HUES6 (cell line): ENCODE data around the gene LGR4.
A peak's percentile ranks its signal among the peaks of the same experiment; 100 is the strongest.

Experiments
- H3K27ac ChIP-seq: 2 replicates; pipeline ENCODE4 v1.7.0; 2013; ENCODE audit warnings: low read depth, mild to moderate bottlenecking, low read length, inconsistent platforms
- H3K27me3 ChIP-seq: 2 replicates; pipeline ENCODE4 v1.6.1; 2013; ENCODE audit warnings: low read length; ENCODE audit not compliant: control insufficient read depth, insufficient read depth
- H3K36me3 ChIP-seq: 2 replicates; pipeline ENCODE4 v1.6.1; 2013; ENCODE audit warnings: low read length; ENCODE audit not compliant: control insufficient read depth, insufficient read depth
- H3K4me1 ChIP-seq: 2 replicates; pipeline ENCODE4 v1.6.1; 2013; ENCODE audit warnings: low read length; ENCODE audit not compliant: control insufficient read depth, insufficient read depth
- H3K4me3 ChIP-seq: 2 replicates; pipeline ENCODE4 v1.5.1; 2013; ENCODE audit warnings: low read depth, low read length
- H3K9ac ChIP-seq: one replicate; pipeline ENCODE4 v1.6.1; 2013; ENCODE audit warnings: mild to moderate bottlenecking, low read length
- H3K9me3 ChIP-seq: 2 replicates; pipeline ENCODE4 v1.6.1; 2013; ENCODE audit warnings: low read depth, low read length; ENCODE audit not compliant: control insufficient read depth, insufficient read depth

The LGR4 gene

GRCh38 chr11:27506200-27507182, 33.9 kb upstream of the LGR4 start, which contains the start of gene LIN7C:
Gene LIN7C (minus strand): TSS chr11:27506769. CDS start chr11:27506752, 17 bp downstream.
- Histone ChIP-seq H3K4me1 (peaks cover 5% of the 10 kb centered on the region), H3K27ac (peak within 1 kb of the TSS; percentile 89), H3K27me3 (no peaks in the 10 kb centered on the region), H3K4me3 (peak within 1 kb of the TSS; percentile 98), H3K36me3 (peaks cover 13% of the 10 kb centered on the region; the same call in 1 of the 2 replicates), H3K9ac (peak within 1 kb of the TSS; percentile 98), H3K9me3 (no peaks in the 10 kb centered on the region)

DNA sequence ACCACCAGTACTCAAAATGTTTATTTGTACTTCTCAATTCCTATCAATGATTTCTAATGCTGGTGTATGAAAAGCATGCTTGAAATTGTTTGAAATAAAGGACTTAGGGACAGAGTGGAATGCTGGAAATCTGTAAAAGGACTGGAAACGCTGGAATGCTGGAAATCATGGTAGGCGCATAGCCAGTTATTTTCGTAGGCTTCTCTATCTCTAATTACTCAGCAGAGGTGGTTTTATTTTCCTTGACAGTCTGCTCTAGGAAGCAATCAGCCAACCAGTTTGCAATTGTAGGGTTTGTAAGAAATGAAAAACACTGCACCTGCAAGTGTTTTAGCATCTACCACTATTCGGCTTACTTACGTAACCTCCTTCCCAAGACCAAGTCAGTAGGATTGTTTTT, 33.2 kb upstream of the LGR4 start:
- Histone ChIP-seq H3K27me3 (no peaks in the 10 kb centered on the region), H3K4me3 (peak overlapping the region; percentile 98), H3K9me3 (no peaks in the 10 kb centered on the region), H3K4me1 (peaks cover 5% of the 10 kb centered on the region), H3K9ac (peak overlapping the region; percentile 98), H3K27ac (no peak overlapping the region), H3K36me3 (peaks cover 20% of the 10 kb centered on the region)

DNA sequence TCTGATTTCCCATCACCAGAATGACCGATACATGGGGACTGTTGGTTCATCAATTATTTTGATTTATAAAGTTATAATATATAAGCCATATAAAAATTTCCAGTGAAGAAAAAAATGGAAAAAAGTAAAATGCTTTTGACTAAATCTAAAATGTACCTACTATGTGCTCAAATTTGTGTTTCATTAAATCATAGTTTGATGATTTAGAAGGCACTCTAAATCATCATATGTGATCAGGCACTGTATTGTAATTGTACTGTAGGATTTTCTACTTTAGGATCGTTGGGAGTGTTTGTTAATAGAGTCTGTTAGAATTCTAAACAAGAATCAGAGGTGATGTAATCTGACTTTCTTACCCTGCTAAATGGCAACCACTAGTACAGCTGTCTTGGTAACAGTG, 31.6 kb upstream of the LGR4 start:
- Histone ChIP-seq H3K9me3 (no peaks in the 10 kb centered on the region), H3K4me1 (peaks cover 5% of the 10 kb centered on the region), H3K9ac (no peak overlapping the region), H3K36me3 (peaks cover 33% of the 10 kb centered on the region), H3K4me3 (no peak overlapping the region), H3K27ac (no peak overlapping the region), H3K27me3 (no peaks in the 10 kb centered on the region)

DNA sequence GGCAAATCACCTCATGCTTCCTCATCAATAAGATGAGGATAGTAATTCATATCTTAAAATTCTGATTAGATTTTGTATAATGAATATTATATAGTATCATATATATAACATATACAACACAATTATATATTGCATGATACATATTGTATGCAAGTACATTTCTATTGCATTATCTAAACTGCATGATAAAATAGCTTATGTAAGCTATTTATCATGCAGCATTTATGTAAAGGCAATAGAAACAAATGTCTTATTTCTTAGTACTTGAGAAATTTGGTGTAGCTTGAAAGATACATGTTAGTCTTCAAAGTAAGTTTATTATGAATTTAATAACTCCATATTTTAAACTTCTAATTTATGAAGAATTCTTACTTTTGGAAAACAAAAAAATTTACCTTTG, 28.5 kb upstream of the LGR4 start:
- peaks cover 5% of the 10 kb centered on the region for H3K4me1 ChIP-seq
- no peak overlapping the region for H3K4me3 ChIP-seq
- H3K27ac ChIP-seq = no peak overlapping the region
- H3K9me3 ChIP-seq = no peaks in the 10 kb centered on the region
- peaks cover 57% of the 10 kb centered on the region for H3K36me3 ChIP-seq
- no peak overlapping the region for H3K9ac ChIP-seq
- no peaks in the 10 kb centered on the region for H3K27me3 ChIP-seq

GRCh38 chr11:27497911-27498310, 25.3 kb upstream of the LGR4 start:
- no peak overlapping the region for H3K9ac ChIP-seq
- H3K4me3 ChIP-seq = no peak overlapping the region
- no peaks in the 10 kb centered on the region for H3K27me3 ChIP-seq
- no peaks in the 10 kb centered on the region for H3K9me3 ChIP-seq
- peaks cover 66% of the 10 kb centered on the region for H3K36me3 ChIP-seq
- no peak overlapping the region for H3K27ac ChIP-seq
- no peaks in the 10 kb centered on the region for H3K4me1 ChIP-seq

- H3K27ac ChIP-seq = no peak overlapping the region
- H3K4me1 ChIP-seq = no peaks in the 10 kb centered on the region
- no peak overlapping the region for H3K4me3 ChIP-seq
- peaks cover 67% of the 10 kb centered on the region for H3K36me3 ChIP-seq
- H3K9ac ChIP-seq = no peak overlapping the region
- no peaks in the 10 kb centered on the region for H3K9me3 ChIP-seq
- H3K27me3 ChIP-seq = no peaks in the 10 kb centered on the region
Observed at GRCh38 chr11:27497284-27497866, 24.8 kb upstream of the LGR4 start.

- Histone ChIP-seq H3K27ac (no peak overlapping the region), H3K4me1 (no peaks in the 10 kb centered on the region), H3K36me3 (peaks cover 70% of the 10 kb centered on the region), H3K4me3 (no peak overlapping the region), H3K9me3 (no peaks in the 10 kb centered on the region), H3K27me3 (no peaks in the 10 kb centered on the region), H3K9ac (no peak overlapping the region)
Observed at GRCh38 chr11:27496461-27496860, 23.9 kb upstream of the LGR4 start.

DNA sequence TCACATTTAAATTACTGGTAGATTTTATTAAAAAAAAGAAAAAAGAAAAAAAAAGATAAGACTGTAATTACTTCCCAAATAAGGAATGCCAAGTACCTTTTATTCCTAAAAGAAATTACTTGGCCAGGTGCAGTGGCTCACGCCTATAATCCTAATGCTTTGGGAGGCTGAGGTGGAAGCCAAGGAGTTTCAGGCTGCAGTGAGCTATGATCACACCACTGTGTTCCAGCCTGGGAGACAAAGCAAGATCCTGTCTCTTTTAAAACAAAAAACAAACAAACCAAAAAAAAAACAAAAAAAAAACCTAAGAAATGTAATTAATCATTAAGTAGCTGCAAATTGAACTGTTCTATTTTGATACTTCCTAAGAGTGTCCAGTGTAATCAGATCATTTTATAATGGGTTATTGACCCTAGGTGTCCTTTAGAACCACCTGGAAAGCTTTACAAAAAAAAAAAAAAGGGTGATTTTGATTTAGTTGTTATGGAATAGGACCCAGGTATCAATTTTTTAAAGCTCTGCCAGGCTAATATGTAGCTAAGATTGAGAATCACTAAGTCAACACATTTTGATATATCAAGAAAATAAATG, 23.2 kb upstream of the LGR4 start:
- Histone ChIP-seq H3K9ac (no peak overlapping the region), H3K9me3 (no peaks in the 10 kb centered on the region), H3K36me3 (peaks cover 70% of the 10 kb centered on the region), H3K4me3 (no peak overlapping the region), H3K27ac (no peak overlapping the region), H3K27me3 (no peaks in the 10 kb centered on the region), H3K4me1 (no peaks in the 10 kb centered on the region)

- H3K4me3 ChIP-seq = no peak overlapping the region
- H3K36me3 ChIP-seq = peaks cover 37% of the 10 kb centered on the region
- H3K9ac ChIP-seq = no peak overlapping the region
- no peak overlapping the region for H3K27ac ChIP-seq
- H3K9me3 ChIP-seq = peaks cover 10% of the 10 kb centered on the region
- no peaks in the 10 kb centered on the region for H3K27me3 ChIP-seq
- H3K4me1 ChIP-seq = no peaks in the 10 kb centered on the region
Observed at GRCh38 chr11:27489092-27489491, 16.5 kb upstream of the LGR4 start.

DNA sequence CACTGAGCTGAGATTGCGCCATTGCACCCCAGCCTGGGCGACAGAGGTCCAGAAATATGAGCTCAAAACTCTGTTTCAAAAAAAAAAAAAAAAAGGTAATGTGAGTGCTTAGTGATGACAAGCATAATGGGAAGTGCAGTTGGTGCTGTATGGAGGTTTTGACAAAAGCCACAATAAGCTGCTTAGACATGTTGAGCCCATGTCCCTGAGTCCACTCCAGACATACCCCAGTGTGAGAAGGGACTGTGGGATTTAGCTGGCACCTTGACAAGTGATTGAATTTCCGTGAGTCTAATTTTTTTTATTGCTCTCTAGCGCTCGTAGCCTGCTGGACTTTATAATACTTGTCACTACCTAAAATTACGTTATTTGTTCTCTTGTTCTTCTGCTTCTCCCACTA, 15.1 kb upstream of the LGR4 start:
- Histone ChIP-seq H3K27ac (no peak overlapping the region), H3K4me3 (no peak overlapping the region), H3K27me3 (no peaks in the 10 kb centered on the region), H3K9ac (no peak overlapping the region), H3K36me3 (peaks cover 30% of the 10 kb centered on the region), H3K4me1 (0 out of 2 replicates have a peak, but pooled peaks cover 2% of the 10 kb centered on the region), H3K9me3 (peaks cover 10% of the 10 kb centered on the region)
